ENCODE results near the gene PRSS12. TPM values are rescaled to one million over a fixed set of nuclear protein-coding genes. Genes with fewer than 3 reads are reported as not detected.

Gene PRSS12
- total RNA-seq, 1 experiment from 2014 or later, result 0.23 TPM

DNA sequence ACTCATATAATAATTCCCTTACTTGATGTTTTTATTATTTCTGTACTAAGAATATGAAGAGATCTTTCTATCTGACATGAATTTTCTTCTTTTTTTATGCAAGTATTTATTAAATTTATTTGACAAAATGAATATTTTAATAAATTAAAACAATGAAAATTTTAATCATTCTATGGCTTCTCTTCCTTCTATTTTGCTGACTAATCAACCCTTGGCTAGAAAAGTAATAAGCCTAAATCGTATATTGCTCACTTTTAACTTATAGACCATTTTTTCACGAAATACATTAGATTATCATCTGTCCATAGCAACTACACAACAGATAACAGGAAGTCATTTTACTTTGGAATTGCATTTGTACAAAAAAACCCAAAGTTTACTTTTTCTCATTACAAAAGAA is 38.6 kb downstream of the PRSS12 start:
- in situ Hi-C loops (cut with HindIII; ENCODE audit: low pct_unique_long_range_greater_than_20kb, low sequenced_read_pairs), result no loop called here
- H3K27ac ChIP-seq (ENCODE audit: low read length), result no peak overlapping the region
- ChIA-PET CTCF (no interaction called here), POLR2A (no interaction called here)
- DNase-seq (ENCODE audit: low read depth, low spot score) (no peak), ATAC-seq (no peak)
- intact Hi-C loops (cut with micrococcal nuclease; ENCODE audit: unreplicated experiment), result no loop called here
- no TSS peak for BruUV-seq (replicated peaks)
- no peak overlapping the region for H3K4me3 ChIP-seq (ENCODE audit: low read depth in 2 of 2, low read length in 2 of 2)
- no peaks in the 10 kb centered on the region for H3K4me1 ChIP-seq (ENCODE audit: control insufficient read depth, insufficient read depth, low read length)
- H3K36me3 ChIP-seq (ENCODE audit: control insufficient read depth, insufficient read depth, low read length), result no peaks in the 10 kb centered on the region
- TF ChIP-seq TCF7L2 (IDR thresholded peaks at IDR 0.05; ENCODE audit: low read depth, low read length) (no peak), REST (IDR thresholded peaks at IDR 0.05; ENCODE audit: insufficient read depth in 1 of 2, low read depth in 2 of 2, low read length in 1 of 2) (no peak), POLR2AphosphoS5 (IDR thresholded peaks at IDR 0.05; ENCODE audit: low read depth, low read length) (no peak), SIN3A (IDR thresholded peaks at IDR 0.05; ENCODE audit: borderline replicate concordance, insufficient read depth, low read depth, low read length) (no peak)
- TF ChIP-seq, protein P1, sequence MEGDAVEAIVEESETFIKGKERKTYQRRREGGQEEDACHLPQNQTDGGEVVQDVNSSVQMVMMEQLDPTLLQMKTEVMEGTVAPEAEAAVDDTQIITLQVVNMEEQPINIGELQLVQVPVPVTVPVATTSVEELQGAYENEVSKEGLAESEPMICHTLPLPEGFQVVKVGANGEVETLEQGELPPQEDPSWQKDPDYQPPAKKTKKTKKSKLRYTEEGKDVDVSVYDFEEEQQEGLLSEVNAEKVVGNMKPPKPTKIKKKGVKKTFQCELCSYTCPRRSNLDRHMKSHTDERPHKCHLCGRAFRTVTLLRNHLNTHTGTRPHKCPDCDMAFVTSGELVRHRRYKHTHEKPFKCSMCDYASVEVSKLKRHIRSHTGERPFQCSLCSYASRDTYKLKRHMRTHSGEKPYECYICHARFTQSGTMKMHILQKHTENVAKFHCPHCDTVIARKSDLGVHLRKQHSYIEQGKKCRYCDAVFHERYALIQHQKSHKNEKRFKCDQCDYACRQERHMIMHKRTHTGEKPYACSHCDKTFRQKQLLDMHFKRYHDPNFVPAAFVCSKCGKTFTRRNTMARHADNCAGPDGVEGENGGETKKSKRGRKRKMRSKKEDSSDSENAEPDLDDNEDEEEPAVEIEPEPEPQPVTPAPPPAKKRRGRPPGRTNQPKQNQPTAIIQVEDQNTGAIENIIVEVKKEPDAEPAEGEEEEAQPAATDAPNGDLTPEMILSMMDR (IDR thresholded peaks at IDR 0.05), result no peak
- no peaks in the 10 kb centered on the region for H3K27me3 ChIP-seq (ENCODE audit: control insufficient read depth, insufficient read depth, low read length)
- H3K9me3 ChIP-seq (ENCODE audit: control insufficient read depth, insufficient read depth, low read depth, low read length), result no peaks in the 10 kb centered on the region

GRCh38 chr4:118313098-118313497 is 39.7 kb downstream of the PRSS12 start:
- ChIA-PET POLR2A (no interaction called here), CTCF (no interaction called here)
- in situ Hi-C loops (cut with HindIII; ENCODE audit: low pct_unique_long_range_greater_than_20kb, low sequenced_read_pairs) (no loop called here), intact Hi-C loops (cut with micrococcal nuclease; ENCODE audit: unreplicated experiment) (no loop called here)
- Histone ChIP-seq H3K36me3 (ENCODE audit: control insufficient read depth, insufficient read depth, low read length) (no peaks in the 10 kb centered on the region), H3K4me3 (ENCODE audit: low read depth in 2 of 2, low read length in 2 of 2) (no peak overlapping the region), H3K4me1 (ENCODE audit: control insufficient read depth, insufficient read depth, low read length) (no peaks in the 10 kb centered on the region), H3K27ac (ENCODE audit: low read length) (no peak overlapping the region), H3K9me3 (ENCODE audit: control insufficient read depth, insufficient read depth, low read depth, low read length) (no peaks in the 10 kb centered on the region), H3K27me3 (ENCODE audit: control insufficient read depth, insufficient read depth, low read length) (no peaks in the 10 kb centered on the region)
- BruUV-seq (replicated peaks), result no TSS peak
- TF ChIP-seq SIN3A (IDR thresholded peaks at IDR 0.05; ENCODE audit: borderline replicate concordance, insufficient read depth, low read depth, low read length) (no peak), TCF7L2 (IDR thresholded peaks at IDR 0.05; ENCODE audit: low read depth, low read length) (no peak), REST (IDR thresholded peaks at IDR 0.05; ENCODE audit: insufficient read depth in 1 of 2, low read depth in 2 of 2, low read length in 1 of 2) (no peak), POLR2AphosphoS5 (IDR thresholded peaks at IDR 0.05; ENCODE audit: low read depth, low read length) (no peak)
- TF ChIP-seq, protein P1 (IDR thresholded peaks at IDR 0.05), result no peak
- DNase-seq (ENCODE audit: low read depth, low spot score) (no peak), ATAC-seq (no peak)
